MCF 10A (cell line): ENCODE results near the gene TBC1D9B. TPM values are rescaled to one million over a fixed set of nuclear protein-coding genes. Genes with fewer than 3 reads are reported as not detected.

Experiments
- BruUV-seq: library from RNA; stranded (reverse); fragments of 400-500 nt; replicated peaks from 2 replicates; lab custom pipeline; 2021; lab: Mats Ljungman, UMichigan
- CTCF ChIA-PET: fragments of 300-600 bp; sonication (Branson Sonifier 250); formaldehyde crosslinking; extraction: SDS; loops from one replicate; lab custom pipeline; 2021; ENCODE audit warnings: antibody characterized with exemption, inconsistent platforms; lab: Yijun Ruan, JAX
- POLR2A ChIA-PET: fragments of 300-600, 350-650 bp; sonication (Branson Sonifier 250); formaldehyde crosslinking; extraction: SDS; loops from one replicate; lab custom pipeline; 2020; ENCODE audit warnings: antibody characterized with exemption, inconsistent platforms; lab: Yijun Ruan, JAX
- DNase-seq: peaks from one replicate; pipeline ENCODE4 v3.0.0-alpha.2; 2018; ENCODE audit not compliant: unreplicated experiment
- H3K27ac Mint-ChIP-seq: one replicate; pipeline ENCODE4 v1.8.0; 2022; ENCODE audit warnings: mild to moderate bottlenecking, low read depth, mixed read lengths; ENCODE audit not compliant: unreplicated experiment
- H3K27me3 Mint-ChIP-seq: one replicate; pipeline ENCODE4 v1.8.0; 2022; ENCODE audit warnings: mixed read lengths; ENCODE audit not compliant: insufficient read depth, unreplicated experiment
- H3K36me3 Mint-ChIP-seq: one replicate; pipeline ENCODE4 v1.8.0; 2022; ENCODE audit warnings: mild to moderate bottlenecking, moderate library complexity, mixed read lengths; ENCODE audit not compliant: insufficient read depth, unreplicated experiment
- H3K4me1 Mint-ChIP-seq: one replicate; pipeline ENCODE4 v1.8.0; 2022; ENCODE audit warnings: mixed read lengths; ENCODE audit not compliant: insufficient read depth, unreplicated experiment
- H3K4me3 Mint-ChIP-seq: one replicate; pipeline ENCODE4 v1.8.0; 2022; ENCODE audit warnings: mild to moderate bottlenecking, moderate library complexity, mixed read lengths; ENCODE audit not compliant: unreplicated experiment
- H3K9me3 Mint-ChIP-seq: one replicate; pipeline ENCODE4 v1.8.0; 2022; ENCODE audit warnings: mixed read lengths; ENCODE audit not compliant: unreplicated experiment
- intact Hi-C: fragments of 100-400 bp; cut with micrococcal nuclease; formaldehyde crosslinking; loops from 2 replicates; pipeline ENCODE4 v1.14.1; 2022
- total RNA-seq: library from RNA; stranded (reverse); gene quantifications from 2 replicates; pipeline ENCODE4 v1.2.3, GENCODE V29; 2022
- TF ChIP-seq, protein P1 (sequence below): fragments of 200-600 bp; IDR thresholded peaks from one replicate; pipeline ENCODE4 v1.8.0; 2022; ENCODE audit warnings: antibody characterized with exemption, mild to moderate bottlenecking; ENCODE audit not compliant: unreplicated experiment

Gene TBC1D9B
- total RNA-seq, 1 experiment from 2014 or later: 162 TPM

DNA sequence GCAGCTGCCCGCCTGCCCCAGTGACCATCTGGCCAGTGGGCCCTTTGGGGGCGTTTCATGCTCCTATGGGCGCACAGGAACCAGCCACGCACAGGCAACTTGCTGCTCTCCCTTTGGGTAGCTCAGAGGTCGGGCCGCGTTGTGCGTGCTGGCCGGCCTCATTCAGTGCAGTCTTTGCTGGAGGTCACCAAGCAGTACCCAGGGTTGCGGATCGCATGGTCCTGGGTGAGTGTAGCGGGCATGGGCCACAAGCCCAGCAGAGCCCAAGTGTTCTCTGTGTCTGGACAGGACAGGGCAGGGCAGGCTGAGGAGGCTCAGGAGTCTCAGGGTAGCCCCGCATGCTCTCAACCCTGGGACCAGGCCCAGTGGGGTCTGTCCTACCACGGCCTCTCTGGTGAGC lies 39.2 kb downstream of the TBC1D9B start:
- Mint-ChIP-seq H3K36me3 (peaks cover 89% of the 10 kb centered on the region), H3K9me3 (no peaks in the 10 kb centered on the region), H3K27me3 (no peaks in the 10 kb centered on the region), H3K4me3 (no peak overlapping the region), H3K4me1 (peaks cover 7% of the 10 kb centered on the region), H3K27ac (no peak overlapping the region)
- DNase-seq: no peak
- ChIA-PET CTCF (interaction anchor here (0.6 to 1.1 kb wide), 2 partner anchors 46 to 425 kb away, joined by 3 read pairs; no protein-coding TSS in a partner anchor), POLR2A (interaction anchor here (0.9 to 2.2 kb wide), 3 partner anchors 9 to 10 kb away, joined by 3 to 4 read pairs (median 4); partner anchors contain the start of gene MRNIP)
- BruUV-seq: no TSS peak
- TF ChIP-seq, protein P1, sequence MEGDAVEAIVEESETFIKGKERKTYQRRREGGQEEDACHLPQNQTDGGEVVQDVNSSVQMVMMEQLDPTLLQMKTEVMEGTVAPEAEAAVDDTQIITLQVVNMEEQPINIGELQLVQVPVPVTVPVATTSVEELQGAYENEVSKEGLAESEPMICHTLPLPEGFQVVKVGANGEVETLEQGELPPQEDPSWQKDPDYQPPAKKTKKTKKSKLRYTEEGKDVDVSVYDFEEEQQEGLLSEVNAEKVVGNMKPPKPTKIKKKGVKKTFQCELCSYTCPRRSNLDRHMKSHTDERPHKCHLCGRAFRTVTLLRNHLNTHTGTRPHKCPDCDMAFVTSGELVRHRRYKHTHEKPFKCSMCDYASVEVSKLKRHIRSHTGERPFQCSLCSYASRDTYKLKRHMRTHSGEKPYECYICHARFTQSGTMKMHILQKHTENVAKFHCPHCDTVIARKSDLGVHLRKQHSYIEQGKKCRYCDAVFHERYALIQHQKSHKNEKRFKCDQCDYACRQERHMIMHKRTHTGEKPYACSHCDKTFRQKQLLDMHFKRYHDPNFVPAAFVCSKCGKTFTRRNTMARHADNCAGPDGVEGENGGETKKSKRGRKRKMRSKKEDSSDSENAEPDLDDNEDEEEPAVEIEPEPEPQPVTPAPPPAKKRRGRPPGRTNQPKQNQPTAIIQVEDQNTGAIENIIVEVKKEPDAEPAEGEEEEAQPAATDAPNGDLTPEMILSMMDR: no peak
- intact Hi-C loops: no loop called here

DNA sequence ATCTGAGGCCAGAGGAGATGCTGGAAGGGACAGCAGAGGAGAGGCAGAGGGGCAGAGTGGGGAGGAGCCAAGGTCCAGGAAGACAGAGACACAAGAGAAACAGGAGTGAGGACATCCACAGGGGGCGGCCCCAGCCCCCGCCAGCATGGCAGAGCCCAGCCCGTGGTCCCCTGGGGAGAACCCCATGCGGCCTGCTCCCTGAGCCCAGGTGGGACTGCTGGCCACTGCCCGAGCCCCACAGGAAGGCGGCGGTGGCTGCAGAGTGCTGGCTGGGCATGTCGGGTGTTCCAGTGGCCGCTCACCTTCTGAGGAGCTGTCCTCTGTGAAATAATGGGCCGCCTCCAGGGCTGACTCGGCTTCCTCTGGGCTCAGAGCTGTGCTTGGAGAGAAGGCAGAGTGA lies 40.2 kb downstream of the TBC1D9B start:
- intact Hi-C loops: no loop called here
- Mint-ChIP-seq H3K4me1 (peaks cover 7% of the 10 kb centered on the region), H3K4me3 (no peak overlapping the region), H3K27ac (no peak overlapping the region), H3K27me3 (no peaks in the 10 kb centered on the region), H3K36me3 (peaks cover 94% of the 10 kb centered on the region), H3K9me3 (no peaks in the 10 kb centered on the region)
- CTCF ChIA-PET: interaction anchor here (0.7 kb wide), 1 partner anchor 9 kb away, joined by 3 read pairs; no protein-coding TSS in a partner anchor
- POLR2A ChIA-PET: interaction anchor here (0.7 to 2.2 kb wide), 3 partner anchors 10 to 39 kb away, joined by 3 to 4 read pairs (median 3); no protein-coding TSS in a partner anchor
- DNase-seq: no peak
- no TSS peak for BruUV-seq
- TF ChIP-seq, protein P1: no peak

DNA sequence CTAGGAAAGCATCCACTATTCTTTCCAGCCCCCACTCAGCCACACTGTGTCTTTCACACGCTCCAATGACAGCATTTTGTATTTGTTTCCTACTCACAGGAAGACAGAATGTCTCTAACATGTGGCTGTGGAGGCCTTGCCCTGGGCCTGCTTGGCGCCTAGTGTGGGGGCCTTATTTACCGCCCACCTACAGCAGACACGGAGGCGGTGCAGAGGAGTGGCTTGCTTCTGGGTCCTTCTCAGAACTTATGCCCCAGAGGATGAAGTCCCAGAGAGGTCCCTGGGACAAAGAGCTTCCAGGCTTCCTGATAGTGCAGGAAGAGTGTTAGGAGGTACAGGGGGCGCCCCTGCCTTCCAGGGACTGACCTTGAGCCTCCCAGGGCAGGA lies 40.6 kb downstream of the TBC1D9B start:
- intact Hi-C loops: no loop called here
- no peaks in the 10 kb centered on the region for H3K27me3 Mint-ChIP-seq
- H3K4me3 Mint-ChIP-seq: no peak overlapping the region
- peaks cover 7% of the 10 kb centered on the region for H3K4me1 Mint-ChIP-seq
- H3K36me3 Mint-ChIP-seq: peaks cover 91% of the 10 kb centered on the region
- POLR2A ChIA-PET: interaction anchor here (0.9 to 1.0 kb wide), 2 partner anchors 10 to 16 kb away, joined by 3 to 4 read pairs; no protein-coding TSS in a partner anchor
- BruUV-seq: no TSS peak
- H3K9me3 Mint-ChIP-seq: no peaks in the 10 kb centered on the region
- DNase-seq: no peak
- TF ChIP-seq, protein P1: no peak
- H3K27ac Mint-ChIP-seq: no peak overlapping the region
- CTCF ChIA-PET: no interaction called here

DNA sequence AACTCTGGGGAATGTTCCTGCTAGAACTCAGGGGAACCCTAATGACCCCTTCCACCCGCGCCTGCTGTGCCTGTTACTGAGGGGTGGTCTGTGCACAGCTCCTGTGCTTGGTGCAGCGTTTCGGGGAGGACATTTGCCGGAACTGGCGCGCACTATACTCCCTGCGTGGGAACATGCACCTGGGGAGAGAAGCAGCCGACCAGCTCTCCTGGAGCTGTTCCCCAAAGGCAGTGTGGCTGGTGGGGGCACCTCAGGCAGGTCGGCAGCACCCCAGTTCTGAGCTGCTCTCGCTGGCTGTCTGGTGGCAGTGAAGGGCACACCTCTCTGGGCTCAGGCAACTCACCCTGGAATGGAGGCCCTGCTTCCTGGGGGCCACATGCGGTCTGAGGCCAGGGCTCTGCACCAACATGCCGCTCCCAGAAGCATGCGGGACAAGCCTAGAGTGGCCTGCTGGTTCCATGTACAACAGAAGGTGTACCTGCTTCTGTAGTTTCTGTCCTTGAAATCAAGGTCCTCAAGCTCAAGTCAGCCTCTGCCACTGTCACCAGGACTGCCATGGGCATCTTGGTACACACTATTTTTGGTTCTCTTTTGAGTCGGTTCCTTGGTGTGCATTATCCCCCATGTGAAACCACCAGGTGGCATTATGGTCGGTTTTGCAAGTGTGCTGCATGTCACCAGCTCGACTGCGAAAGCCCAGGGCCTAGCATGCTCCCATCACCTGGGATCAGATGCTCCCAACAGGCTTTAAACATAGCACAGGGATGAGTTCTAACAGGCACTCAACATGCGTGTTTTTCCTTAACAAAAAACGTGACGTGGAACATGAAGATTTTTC lies 41.2 kb downstream of the TBC1D9B start:
- TF ChIP-seq, protein P1: no peak
- Mint-ChIP-seq H3K27me3 (no peaks in the 10 kb centered on the region), H3K4me3 (no peak overlapping the region), H3K36me3 (peaks cover 88% of the 10 kb centered on the region), H3K27ac (no peak overlapping the region), H3K4me1 (peaks cover 7% of the 10 kb centered on the region), H3K9me3 (no peaks in the 10 kb centered on the region)
- BruUV-seq: no TSS peak
- CTCF ChIA-PET: interaction anchor here (0.5 to 0.6 kb wide), 2 partner anchors 108 to 219 kb away, joined by 3 to 4 read pairs; no protein-coding TSS in a partner anchor
- POLR2A ChIA-PET: interaction anchor here (0.9 to 1.0 kb wide), 2 partner anchors 11 to 17 kb away, joined by 3 to 4 read pairs; no protein-coding TSS in a partner anchor
- intact Hi-C loops: no loop called here
- DNase-seq: no peak
